Upper lobe of left lung (tissue), 6 donors: ENCODE data around the gene NIT1. TPM values are rescaled to one million over a fixed set of nuclear protein-coding genes. Genes with fewer than 3 reads are reported as not detected.

Experiments
- ATAC-seq, 2 donors: fragments of 200-7000 bp; cut with Tn5 transposase; one replicate each; pipeline ENCODE4 v1.9.1; 2022; ENCODE audit warnings: mild to moderate bottlenecking in 2 of 2, moderate library complexity in 2 of 2; ENCODE audit not compliant: low FRiP score in 2 of 2
- DNase-seq, 2 donors: peaks; one replicate each; pipeline ENCODE4 v3.0.0-alpha.2; 2019 to 2020
- H3K27ac ChIP-seq, 4 donors: fragments of 200-600 bp; sonication (generic); one replicate each; pipeline ENCODE4 v1.5.1; 2016 to 2019
- H3K27me3 ChIP-seq, 4 donors: fragments of 200-600 bp; sonication (generic); one replicate each; pipeline ENCODE4 v1.5.1; 2017 to 2019
- H3K36me3 ChIP-seq, 4 donors: fragments of 200-600 bp; sonication (generic); one replicate each; pipeline ENCODE4 v1.5.1; 2016 to 2019
- H3K4me1 ChIP-seq, 4 donors: fragments of 200-600 bp; sonication (generic); one replicate each; pipeline ENCODE4 v1.5.1; 2018 to 2019
- H3K4me3 ChIP-seq, 4 donors: fragments of 200-600 bp; sonication (generic); one replicate each; pipeline ENCODE4 v1.5.1; 2017 to 2019; ENCODE audit warnings: mild to moderate bottlenecking in 2 of 4, moderate library complexity in 1 of 4
- H3K9me3 ChIP-seq, 4 donors: fragments of 200-600 bp; sonication (generic); one replicate each; pipeline ENCODE4 v1.5.1; 2018 to 2019
- CTCF ChIP-seq, 6 experiments: fragments of 450-650 bp in 4 of 6; fragments of 200-600 bp in 2 of 6; sonication (generic) in 2 of 6; IDR thresholded peaks; one replicate each; pipeline ENCODE4 v1.5.1; 2016 to 2019; ENCODE audit warnings: antibody characterized with exemption in 6 of 6
- EP300 ChIP-seq, 4 donors: sonication (generic); formaldehyde crosslinking; IDR thresholded peaks; one replicate each; pipeline ENCODE4 v1.5.1; 2017; ENCODE audit warnings: antibody characterized with exemption in 4 of 4, control low read depth in 2 of 4
- POLR2A ChIP-seq, 4 donors: fragments of 450-650 bp; IDR thresholded peaks; one replicate each; pipeline ENCODE4 v1.5.1; 2016 to 2017; ENCODE audit warnings: antibody characterized with exemption in 4 of 4, mild to moderate bottlenecking in 2 of 4
- POLR2AphosphoS5 ChIP-seq, 2 donors: sonication (generic); formaldehyde crosslinking; IDR thresholded peaks; one replicate each; pipeline ENCODE4 v1.5.1; 2017; ENCODE audit warnings: antibody characterized with exemption in 2 of 2
- WGBS, 2 donors: methylation state at CpG; one replicate each; pipeline ENCODE4 v1.1.5; 2017 to 2018; 5-methylcytosine and 5-hydroxymethylcytosine counted together
- total RNA-seq, 6 donors: library from RNA; depleted of rRNA in 4 of 6; stranded (reverse); fragments of >200 nt in 4 of 6; gene quantifications; one replicate each; pipeline versions ENCODE4 v1.1.0 to v1.2.1, GENCODE V29; 2016 to 2021
- donor health status: DM: no; HTN: no; CAD: no; lungs with moderate emphysema.
- donor health status: DM: no; HTN: yes; CAD: no; lungs with severe emphysema.

Gene NIT1
- total RNA-seq, 6 donors from 2014 or later: 21.2 to 62.9 (median 40.7) TPM

- Histone ChIP-seq H3K9me3 (no peaks in the 10 kb centered on the region), H3K27ac (peak overlapping the region in 2 of 4 donors; percentile 2 to 11)
- 79 to 98% methylated on average over 5 of the region's 5 CpGs for WGBS, 2 donors
Measured at GRCh38 chr1:161081519-161081918, 36.4 kb upstream of the NIT1 start.

GRCh38 chr1:161082483-161082882 lies 35.4 kb upstream of the NIT1 start:
- peaks cover 15 to 55% (median 45%) of the 10 kb centered on the region in 4 donors for H3K4me1 ChIP-seq
- H3K9me3 ChIP-seq: no peaks in the 10 kb centered on the region
- H3K4me3 ChIP-seq: no peak overlapping the region
- no peak for TF ChIP-seq CTCF (IDR thresholded peaks at IDR 0.05)
- TF ChIP-seq POLR2AphosphoS5 (IDR thresholded peaks at IDR 0.05): no peak
- TF ChIP-seq POLR2A (IDR thresholded peaks at IDR 0.05): no peak
- TF ChIP-seq EP300 (IDR thresholded peaks at IDR 0.05): no peak
- H3K27me3 ChIP-seq: no peaks in the 10 kb centered on the region
- no peaks in the 10 kb centered on the region for H3K36me3 ChIP-seq
- 67 to 84% methylated on average over 1 to 2 of the region's 2 CpGs for WGBS, 2 donors
- H3K27ac ChIP-seq: peak overlapping the region; percentile 72 to 79 (median 75)
- ATAC-seq (no peak), DNase-seq (no peak)

More at GRCh38 chr1:161081519-161081918, 36.4 kb upstream of the NIT1 start:
- no peak overlapping the region for H3K4me3 ChIP-seq
- ATAC-seq (no peak), DNase-seq (no peak)
- no peaks in the 10 kb centered on the region for H3K27me3 ChIP-seq
- TF ChIP-seq CTCF (IDR thresholded peaks at IDR 0.05) (no peak), EP300 (IDR thresholded peaks at IDR 0.05) (no peak), POLR2AphosphoS5 (IDR thresholded peaks at IDR 0.05) (no peak), POLR2A (IDR thresholded peaks at IDR 0.05) (no peak)
- no peaks in the 10 kb centered on the region for H3K36me3 ChIP-seq
- peaks cover 15 to 47% (median 38%) of the 10 kb centered on the region in 4 donors for H3K4me1 ChIP-seq

GRCh38 chr1:161082996-161083747 lies 34.7 kb upstream of the NIT1 start:
- 30 to 45% methylated on average over 6 to 8 of the region's 8 CpGs for WGBS, 2 donors
- peak overlapping the region; percentile 72 to 79 (median 76) for H3K27ac ChIP-seq
- peak; percentile 88 to 98 for DNase-seq
- TF ChIP-seq POLR2A (IDR thresholded peaks at IDR 0.05) (peak in 1 of 4 donors; percentile 58), POLR2AphosphoS5 (IDR thresholded peaks at IDR 0.05) (peak; percentile 83 to 86), CTCF (IDR thresholded peaks at IDR 0.05) (peak in 1 of 6 experiments; percentile 12), EP300 (IDR thresholded peaks at IDR 0.05) (peak in 3 of 4 donors; percentile 14 to 92 (median 48))
- H3K9me3 ChIP-seq: no peaks in the 10 kb centered on the region
- no peaks in the 10 kb centered on the region for H3K27me3 ChIP-seq
- H3K4me1 ChIP-seq: peaks cover 15 to 58% (median 45%) of the 10 kb centered on the region in 4 donors
- H3K4me3 ChIP-seq: no peak overlapping the region
- ATAC-seq: peak; percentile 94 to 96
- no peaks in the 10 kb centered on the region for H3K36me3 ChIP-seq

GRCh38 chr1:161083748-161084596 lies 33.9 kb upstream of the NIT1 start:
- peak overlapping the region; percentile 54 to 79 (median 76) for H3K27ac ChIP-seq
- TF ChIP-seq EP300 (IDR thresholded peaks at IDR 0.05): no peak
- TF ChIP-seq POLR2A (IDR thresholded peaks at IDR 0.05): peak in 1 of 4 donors; percentile 6
- no peaks in the 10 kb centered on the region for H3K9me3 ChIP-seq
- H3K4me3 ChIP-seq: no peak overlapping the region
- no peak for DNase-seq
- H3K4me1 ChIP-seq: peaks cover 15 to 60% (median 45%) of the 10 kb centered on the region in 4 donors
- no peak for ATAC-seq
- no peaks in the 10 kb centered on the region for H3K27me3 ChIP-seq
- WGBS, 2 donors: 51 to 68% methylated on average over 7 to 10 of the region's 10 CpGs
- H3K36me3 ChIP-seq: no peaks in the 10 kb centered on the region

GRCh38 chr1:161084597-161084988 lies 33.3 kb upstream of the NIT1 start:
- H3K27ac ChIP-seq: peak overlapping the region; percentile 42 to 79 (median 76)
- ATAC-seq: no peak

More at GRCh38 chr1:161084597-161084988, 33.3 kb upstream of the NIT1 start:
- Histone ChIP-seq H3K4me1 (peaks cover 15 to 61% (median 49%) of the 10 kb centered on the region in 4 donors), H3K27me3 (no peaks in the 10 kb centered on the region), H3K4me3 (no peak overlapping the region), H3K36me3 (no peaks in the 10 kb centered on the region), H3K9me3 (no peaks in the 10 kb centered on the region)
- no peak for DNase-seq
- WGBS, 2 donors: 86 to 100% methylated on average over 1 of the region's 1 CpG
- TF ChIP-seq CTCF (IDR thresholded peaks at IDR 0.05) (no peak), POLR2AphosphoS5 (IDR thresholded peaks at IDR 0.05) (no peak), POLR2A (IDR thresholded peaks at IDR 0.05) (no peak), EP300 (IDR thresholded peaks at IDR 0.05) (no peak)
